Measurements from ENCODE around the gene ADARB2.

Gene ADARB2

GRCh38 chr10:1157615-1157933 lies 579.8 kb downstream of the ADARB2 start:
- no peak for DNase-seq (ENCODE audit: low read depth in 1 of 2, low spot score in 1 of 2)
- TF ChIP-seq SPI1 (IDR thresholded peaks at IDR 0.05; ENCODE audit: borderline replicate concordance, low read depth) (no peak), REST (IDR thresholded peaks at IDR 0.05; ENCODE audit: insufficient replicate concordance, low read depth) (no peak), CTCF (IDR thresholded peaks at IDR 0.05; ENCODE audit: insufficient read depth, low read length) (no peak), GABPA (IDR thresholded peaks at IDR 0.05; ENCODE audit: low read depth) (no peak), POLR2AphosphoS5 (IDR thresholded peaks at IDR 0.05; ENCODE audit: low read depth) (no peak)
- Histone ChIP-seq H3K27ac (replicated peaks) (no peak overlapping the region), H3K4me3 (replicated peaks; ENCODE audit: insufficient read depth, low read length) (no peak overlapping the region), H3K27me3 (ENCODE audit: insufficient read depth, poor library complexity, severe bottlenecking) (no peaks in the 10 kb centered on the region)

- no peak overlapping the region for H3K4me3 ChIP-seq (replicated peaks; ENCODE audit: insufficient read depth, low read length)
- no peak for TF ChIP-seq SPI1 (IDR thresholded peaks at IDR 0.05; ENCODE audit: borderline replicate concordance, low read depth)
- TF ChIP-seq GABPA (IDR thresholded peaks at IDR 0.05; ENCODE audit: low read depth): no peak
- no peak for TF ChIP-seq CTCF (IDR thresholded peaks at IDR 0.05; ENCODE audit: insufficient read depth, low read length)
- TF ChIP-seq POLR2AphosphoS5 (IDR thresholded peaks at IDR 0.05; ENCODE audit: low read depth): no peak
- TF ChIP-seq REST (IDR thresholded peaks at IDR 0.05; ENCODE audit: insufficient replicate concordance, low read depth): no peak
- H3K27me3 ChIP-seq (ENCODE audit: insufficient read depth, poor library complexity, severe bottlenecking): no peaks in the 10 kb centered on the region
- no peak overlapping the region for H3K27ac ChIP-seq (replicated peaks)
- DNase-seq (ENCODE audit: low read depth in 1 of 2, low spot score in 1 of 2): no peak
These were observed 580.3 kb downstream of the ADARB2 start for GRCh38 chr10:1156921-1157614.

GRCh38 chr10:1156616-1156886 lies 580.8 kb downstream of the ADARB2 start:
- no peaks in the 10 kb centered on the region for H3K27me3 ChIP-seq (ENCODE audit: insufficient read depth, poor library complexity, severe bottlenecking)
- H3K4me3 ChIP-seq (replicated peaks; ENCODE audit: insufficient read depth, low read length): no peak overlapping the region

More at GRCh38 chr10:1156616-1156886, 580.8 kb downstream of the ADARB2 start:
- DNase-seq (ENCODE audit: low read depth in 1 of 2, low spot score in 1 of 2): no peak
- TF ChIP-seq POLR2AphosphoS5 (IDR thresholded peaks at IDR 0.05; ENCODE audit: low read depth) (no peak), SPI1 (IDR thresholded peaks at IDR 0.05; ENCODE audit: borderline replicate concordance, low read depth) (no peak), REST (IDR thresholded peaks at IDR 0.05; ENCODE audit: insufficient replicate concordance, low read depth) (no peak)
- H3K27ac ChIP-seq (replicated peaks): no peak overlapping the region

Measured in HL-60 (cell line).